ENCODE results near the gene TSKS. TPM values are rescaled to one million over a fixed set of nuclear protein-coding genes. Genes with fewer than 3 reads are reported as not detected.

The TSKS gene
- total RNA-seq, 4 donors from 2014 or later, result 0.57 TPM; not detected in 3

DNA sequence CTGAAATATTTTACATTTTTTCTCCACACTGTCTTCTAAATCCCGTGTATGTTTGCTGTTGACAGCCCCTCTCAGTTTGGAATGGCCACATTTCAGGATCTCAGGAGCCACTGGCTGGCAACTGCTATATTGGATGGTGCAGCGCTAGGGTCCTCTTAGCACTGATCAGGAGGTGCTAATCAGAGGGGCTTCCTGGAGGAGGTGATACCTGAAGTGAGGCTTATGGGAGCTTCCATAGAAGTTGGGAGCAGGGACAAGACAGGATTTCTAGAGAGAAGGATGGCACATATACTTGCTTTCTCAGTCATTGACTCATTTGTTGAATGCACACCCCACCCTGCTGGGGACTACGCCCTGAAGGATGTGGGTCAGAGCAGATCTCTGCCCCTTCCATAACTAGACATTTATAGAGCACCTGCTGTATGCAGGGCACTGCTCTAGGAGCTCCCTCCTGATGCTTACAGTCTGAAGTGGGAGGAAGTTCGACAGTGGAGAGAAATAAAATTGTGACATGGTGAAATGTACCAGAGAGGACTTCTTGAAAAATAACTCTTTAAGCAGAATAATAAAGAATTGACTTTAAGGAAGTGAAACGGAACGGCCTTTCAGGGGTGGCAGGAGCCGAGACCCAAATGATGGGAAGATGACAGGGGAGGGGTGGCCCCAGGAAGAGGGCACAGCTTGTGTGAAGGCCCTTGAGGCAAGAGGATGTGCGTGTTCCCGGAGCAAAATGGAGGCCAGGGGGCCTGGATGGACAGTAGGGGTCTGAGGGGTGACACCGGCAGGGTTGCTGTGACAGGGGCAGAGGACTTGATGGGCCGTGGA, 16.8 kb upstream of the TSKS start:
- 74% methylated on average over 11 of the region's 11 CpGs for WGBS
- TF ChIP-seq EP300 (IDR thresholded peaks at IDR 0.05) (no peak), POLR2AphosphoS5 (IDR thresholded peaks at IDR 0.05) (no peak), POLR2A (IDR thresholded peaks at IDR 0.05; ENCODE audit: low read depth) (no peak)
- TF ChIP-seq, protein P1, sequence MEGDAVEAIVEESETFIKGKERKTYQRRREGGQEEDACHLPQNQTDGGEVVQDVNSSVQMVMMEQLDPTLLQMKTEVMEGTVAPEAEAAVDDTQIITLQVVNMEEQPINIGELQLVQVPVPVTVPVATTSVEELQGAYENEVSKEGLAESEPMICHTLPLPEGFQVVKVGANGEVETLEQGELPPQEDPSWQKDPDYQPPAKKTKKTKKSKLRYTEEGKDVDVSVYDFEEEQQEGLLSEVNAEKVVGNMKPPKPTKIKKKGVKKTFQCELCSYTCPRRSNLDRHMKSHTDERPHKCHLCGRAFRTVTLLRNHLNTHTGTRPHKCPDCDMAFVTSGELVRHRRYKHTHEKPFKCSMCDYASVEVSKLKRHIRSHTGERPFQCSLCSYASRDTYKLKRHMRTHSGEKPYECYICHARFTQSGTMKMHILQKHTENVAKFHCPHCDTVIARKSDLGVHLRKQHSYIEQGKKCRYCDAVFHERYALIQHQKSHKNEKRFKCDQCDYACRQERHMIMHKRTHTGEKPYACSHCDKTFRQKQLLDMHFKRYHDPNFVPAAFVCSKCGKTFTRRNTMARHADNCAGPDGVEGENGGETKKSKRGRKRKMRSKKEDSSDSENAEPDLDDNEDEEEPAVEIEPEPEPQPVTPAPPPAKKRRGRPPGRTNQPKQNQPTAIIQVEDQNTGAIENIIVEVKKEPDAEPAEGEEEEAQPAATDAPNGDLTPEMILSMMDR (IDR thresholded peaks at IDR 0.05), result no peak
- no peak for DNase-seq (ENCODE audit: extremely low spot score)
- peaks cover 23 to 59% (median 43%) of the 10 kb centered on the region in 4 donors for H3K36me3 ChIP-seq
- H3K27ac ChIP-seq (replicated peaks in 1 of 4), result no peak overlapping the region
- H3K9me3 ChIP-seq, result no peaks in the 10 kb centered on the region
- H3K27me3 ChIP-seq, result no peaks in the 10 kb centered on the region
- no peak overlapping the region for H3K4me3 ChIP-seq
- peaks cover 0 to 9% (median 2%) of the 10 kb centered on the region in 4 donors for H3K4me1 ChIP-seq
- intact Hi-C loops (cut with DNase I), result no loop called here

DNA sequence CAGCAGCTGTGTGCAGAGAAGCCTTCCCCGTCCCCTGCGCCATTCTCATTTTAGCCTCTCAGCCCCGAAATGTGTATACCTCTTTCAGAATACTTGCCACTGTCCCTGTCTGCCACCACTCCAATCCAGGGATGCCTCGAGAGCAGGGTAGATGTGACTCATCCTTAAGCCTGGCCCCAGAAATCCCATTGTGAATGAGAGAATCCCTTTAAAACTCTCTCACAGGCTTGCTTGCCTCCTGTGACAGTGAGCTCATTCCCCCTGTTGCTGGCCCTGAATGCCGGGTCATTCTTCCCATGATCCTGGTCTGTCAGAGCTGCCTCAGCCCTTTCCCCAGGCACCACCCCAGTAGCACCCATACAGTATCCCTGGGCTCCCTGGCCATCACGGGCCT, 13.3 kb upstream of the TSKS start:
- Histone ChIP-seq H3K4me1 (peaks cover 0 to 20% (median 6%) of the 10 kb centered on the region in 4 donors), H3K27me3 (no peaks in the 10 kb centered on the region), H3K36me3 (peaks cover 6 to 31% (median 14%) of the 10 kb centered on the region in 4 donors), H3K4me3 (no peak overlapping the region), H3K27ac (replicated peaks in 1 of 4) (no peak overlapping the region), H3K9me3 (no peaks in the 10 kb centered on the region)
- WGBS, result 81% methylated on average over 6 of the region's 6 CpGs
- intact Hi-C loops (cut with DNase I), result no loop called here
- no peak for DNase-seq (ENCODE audit: extremely low spot score)
- TF ChIP-seq POLR2A (IDR thresholded peaks at IDR 0.05; ENCODE audit: low read depth) (no peak), POLR2AphosphoS5 (IDR thresholded peaks at IDR 0.05) (no peak), EP300 (IDR thresholded peaks at IDR 0.05) (no peak)
- TF ChIP-seq, protein P1 (IDR thresholded peaks at IDR 0.05), result no peak

DNA sequence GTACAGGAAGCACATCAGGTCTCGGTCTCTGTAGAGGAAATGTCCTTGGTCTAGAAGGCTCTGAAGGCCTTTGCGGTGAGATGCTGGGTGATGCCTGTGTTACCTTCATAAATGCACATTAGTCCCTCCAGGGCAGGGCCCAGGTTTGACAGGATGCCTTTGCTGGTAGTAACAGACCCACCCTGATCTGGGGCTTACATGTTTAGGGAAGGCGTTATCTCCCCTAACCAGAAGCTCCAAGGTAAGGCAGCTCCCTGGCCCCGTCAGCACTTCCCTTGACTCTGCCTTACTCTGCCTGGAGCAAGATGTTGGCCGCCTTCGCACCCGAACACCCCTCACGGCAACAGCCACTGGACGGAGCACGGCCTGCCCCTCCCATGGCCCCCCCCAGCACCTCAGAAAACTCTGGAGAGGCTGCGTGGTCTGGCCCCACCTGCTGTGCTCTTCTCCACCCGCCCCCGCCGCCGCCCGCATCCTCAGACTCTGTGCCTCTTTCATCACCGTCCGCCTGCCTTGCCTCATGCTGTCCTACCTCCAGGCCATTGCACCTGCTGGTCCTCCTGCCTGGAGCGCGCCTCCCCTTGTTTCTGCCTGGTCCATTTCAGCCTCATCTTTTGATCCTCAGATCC, 12.8 kb upstream of the TSKS start:
- no peaks in the 10 kb centered on the region for H3K9me3 ChIP-seq
- DNase-seq (ENCODE audit: extremely low spot score), result no peak
- H3K27me3 ChIP-seq, result no peaks in the 10 kb centered on the region
- WGBS, result 95% methylated on average over 20 of the region's 20 CpGs
- no peak overlapping the region for H3K4me3 ChIP-seq
- H3K27ac ChIP-seq (replicated peaks in 1 of 4), result no peak overlapping the region
- H3K4me1 ChIP-seq, result peaks cover 0 to 17% (median 3%) of the 10 kb centered on the region in 4 donors
- intact Hi-C loops (cut with DNase I), result no loop called here
- TF ChIP-seq POLR2A (IDR thresholded peaks at IDR 0.05; ENCODE audit: low read depth) (no peak), EP300 (IDR thresholded peaks at IDR 0.05) (no peak), POLR2AphosphoS5 (IDR thresholded peaks at IDR 0.05) (no peak)
- TF ChIP-seq, protein P1 (IDR thresholded peaks at IDR 0.05), result no peak
- H3K36me3 ChIP-seq, result peaks cover 6 to 27% (median 14%) of the 10 kb centered on the region in 4 donors

- WGBS, result 94% methylated on average over 8 of the region's 8 CpGs
- Histone ChIP-seq H3K27me3 (no peaks in the 10 kb centered on the region), H3K4me3 (no peak overlapping the region), H3K9me3 (no peaks in the 10 kb centered on the region), H3K4me1 (peaks cover 0 to 21% (median 3%) of the 10 kb centered on the region in 4 donors), H3K27ac (replicated peaks in 1 of 4) (no peak overlapping the region), H3K36me3 (peaks cover 6 to 21% (median 14%) of the 10 kb centered on the region in 4 donors)
- intact Hi-C loops (cut with DNase I), result no loop called here
- DNase-seq (ENCODE audit: extremely low spot score), result no peak
- TF ChIP-seq EP300 (IDR thresholded peaks at IDR 0.05), result no peak
These were observed 11.9 kb upstream of the TSKS start for GRCh38 chr19:49774969-49775368.

- H3K36me3 ChIP-seq, result peaks cover 6 to 21% (median 14%) of the 10 kb centered on the region in 4 donors
- intact Hi-C loops (cut with DNase I), result no loop called here
- no peak overlapping the region for H3K4me3 ChIP-seq
- peaks cover 9 to 33% (median 14%) of the 10 kb centered on the region in 4 donors for H3K4me1 ChIP-seq
- no peak overlapping the region for H3K27ac ChIP-seq (replicated peaks in 1 of 4)
- no peaks in the 10 kb centered on the region for H3K27me3 ChIP-seq
- no peak for DNase-seq (ENCODE audit: extremely low spot score)
- TF ChIP-seq EP300 (IDR thresholded peaks at IDR 0.05) (no peak), POLR2A (IDR thresholded peaks at IDR 0.05; ENCODE audit: low read depth) (no peak), POLR2AphosphoS5 (IDR thresholded peaks at IDR 0.05) (no peak)
- TF ChIP-seq, protein P1 (IDR thresholded peaks at IDR 0.05), result no peak
- 85% methylated on average over 6 of the region's 8 CpGs for WGBS
- no peaks in the 10 kb centered on the region for H3K9me3 ChIP-seq
These were observed 10.7 kb upstream of the TSKS start for GRCh38 chr19:49773663-49774350.
